Heart left ventricle (tissue), 13 donors: ENCODE results near the gene C6orf47.

Experiments used
- POLR2A ChIP-seq, 2 donors: fragments of 450-650 bp; IDR thresholded peaks; one replicate each; pipeline ENCODE4 v1.6.1; 2017; ENCODE audit warnings: antibody characterized with exemption in 2 of 2, mild to moderate bottlenecking in 2 of 2, moderate library complexity in 2 of 2
- TF ChIP-seq, protein P1 (sequence below), 12 donors: fragments of 200-600 bp; sonication (generic) in 4 of 12; IDR thresholded peaks; one replicate each; pipeline versions ENCODE4 v1.5.0 to v1.8.0; 2018 to 2022; ENCODE audit warnings: antibody characterized with exemption in 12 of 12, mild to moderate bottlenecking in 5 of 12
- donor health status: ischemic (EF 13 %, LVEDD 7.1; RV severe dilation, severe dysfunction).
- donor health status: DM: no; HTN: yes; CAD: no.
- donor health status: DM: no; HTN: no; CAD: no.
- donor health status: ischemic (EF 25% LVEDD 6.9; RV normal size, moderate dysfunction).
- donor health status: ischemic (EF 25% LVEDD 5.7; RV mildly dilated, moderate dysfunction).
- donor health status: ischemic (EF 35%, LVEDD 5.7; RV mildly dilated, moderate dysfunction).
- donor health status: nonischemic (EF 11% LVEDD 7.7; RV severe dilation, severe dysfunction).
- donor health status: DM: yes; HTN: yes; CAD: no.
- donor health status: PGD.
- donor health status: ischemic (EF 29% LVEDD 5.4; RV normal size, mild dysfunction).
- donor health status: nonischemic (EF 23%, LVEDD 6.1; RV moderate dilation, normal function).

DNA sequence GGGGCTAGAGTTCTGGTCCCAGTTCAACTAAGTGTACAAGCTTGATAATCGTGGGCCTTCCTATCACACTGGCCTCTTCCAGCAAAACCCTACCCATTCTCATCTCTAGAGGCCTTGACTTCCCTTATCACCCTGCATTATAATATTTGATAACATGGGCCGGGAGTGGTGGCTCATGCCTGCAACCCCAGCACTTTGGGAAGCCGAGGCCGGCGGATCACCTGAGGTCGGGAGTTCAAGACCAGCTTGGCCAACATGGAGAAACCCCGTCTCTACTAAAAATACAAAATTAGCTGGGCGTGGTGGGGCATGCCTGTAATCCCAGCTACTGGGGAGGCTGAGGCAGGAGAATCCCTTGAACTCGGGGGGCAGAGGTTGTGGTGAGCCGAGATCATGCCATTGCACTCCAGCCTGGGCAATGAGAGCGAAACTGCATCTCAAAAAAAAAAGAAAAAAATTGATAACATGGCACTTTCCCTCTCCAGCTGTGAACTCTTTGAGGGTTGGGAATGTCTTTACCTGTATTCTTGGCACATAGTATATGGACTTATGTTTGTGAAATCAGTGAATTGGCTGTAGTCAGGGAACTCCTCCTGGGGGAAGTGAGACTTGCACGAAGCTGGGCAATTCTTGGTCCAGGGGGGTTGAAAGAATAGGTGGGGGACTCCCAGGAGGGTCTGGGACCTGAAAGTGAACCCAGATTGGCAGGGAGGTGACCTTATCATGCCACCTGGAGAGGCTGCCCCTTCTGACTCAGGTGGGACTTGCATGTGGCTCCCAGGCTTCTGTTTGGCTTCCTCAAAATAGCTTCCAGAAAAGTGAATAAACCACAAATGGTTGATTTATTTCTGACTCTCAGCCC, 915 bp upstream of the C6orf47 start:
- TF ChIP-seq, protein P1, sequence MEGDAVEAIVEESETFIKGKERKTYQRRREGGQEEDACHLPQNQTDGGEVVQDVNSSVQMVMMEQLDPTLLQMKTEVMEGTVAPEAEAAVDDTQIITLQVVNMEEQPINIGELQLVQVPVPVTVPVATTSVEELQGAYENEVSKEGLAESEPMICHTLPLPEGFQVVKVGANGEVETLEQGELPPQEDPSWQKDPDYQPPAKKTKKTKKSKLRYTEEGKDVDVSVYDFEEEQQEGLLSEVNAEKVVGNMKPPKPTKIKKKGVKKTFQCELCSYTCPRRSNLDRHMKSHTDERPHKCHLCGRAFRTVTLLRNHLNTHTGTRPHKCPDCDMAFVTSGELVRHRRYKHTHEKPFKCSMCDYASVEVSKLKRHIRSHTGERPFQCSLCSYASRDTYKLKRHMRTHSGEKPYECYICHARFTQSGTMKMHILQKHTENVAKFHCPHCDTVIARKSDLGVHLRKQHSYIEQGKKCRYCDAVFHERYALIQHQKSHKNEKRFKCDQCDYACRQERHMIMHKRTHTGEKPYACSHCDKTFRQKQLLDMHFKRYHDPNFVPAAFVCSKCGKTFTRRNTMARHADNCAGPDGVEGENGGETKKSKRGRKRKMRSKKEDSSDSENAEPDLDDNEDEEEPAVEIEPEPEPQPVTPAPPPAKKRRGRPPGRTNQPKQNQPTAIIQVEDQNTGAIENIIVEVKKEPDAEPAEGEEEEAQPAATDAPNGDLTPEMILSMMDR (IDR thresholded peaks at IDR 0.05): no peak
- no peak for TF ChIP-seq POLR2A (IDR thresholded peaks at IDR 0.05)
